ENCODE measurements around the gene ING4. TPM values are rescaled to one million over a fixed set of nuclear protein-coding genes. Genes with fewer than 3 reads are reported as not detected.

ING4 gene
- total and polyA plus RNA-seq, 7 experiments from 2014 or later, result 33.1 to 106 (median 92.8) TPM

- H3K4me1 Mint-ChIP-seq, result peaks cover 2 to 19% (median 9%) of the 10 kb centered on the region in 7 donors
- Histone ChIP-seq H3K4me1 (ENCODE audit: control insufficient read depth in 2 of 2, insufficient read depth in 2 of 2, low read length in 2 of 2) (no peaks in the 10 kb centered on the region), H3K27ac (ENCODE audit: low read depth, low read length) (no peak overlapping the region), H3K27me3 (ENCODE audit: control insufficient read depth in 2 of 2, insufficient read depth in 2 of 2, low read length in 2 of 2) (no peaks in the 10 kb centered on the region), H3K36me3 (ENCODE audit: control insufficient read depth in 2 of 3, insufficient read depth in 3 of 3, low read length in 3 of 3) (peaks cover 8 to 66% (median 32%) of the 10 kb centered on the region in 3 experiments), H3K4me3 (ENCODE audit: low read length) (no peak overlapping the region), H3K9me3 (ENCODE audit: control insufficient read depth in 2 of 3, low read length in 3 of 3) (no peaks in the 10 kb centered on the region)
- ATAC-seq (no peak), DNase-seq (no peak)
- H3K4me3 Mint-ChIP-seq, result no peak overlapping the region
- intact Hi-C loops (cut with micrococcal nuclease), result no loop called here
- H3K27me3 Mint-ChIP-seq, result no peaks in the 10 kb centered on the region
- CTCF ChIA-PET, result no interaction called here
- peaks cover 4 to 41% (median 28%) of the 10 kb centered on the region in 5 donors for H3K36me3 Mint-ChIP-seq
- H3K27ac Mint-ChIP-seq, result peak overlapping the region in 3 of 9 donors; percentile 23 to 54 (median 41)
- no peaks in the 10 kb centered on the region for H3K9me3 Mint-ChIP-seq
- POLR2A ChIA-PET, result interaction anchor here (0.6 to 0.7 kb wide), 2 partner anchors 9 to 22 kb away, joined by 3 read pairs; no protein-coding TSS in a partner anchor
Observed at GRCh38 chr12:6652391-6652790, 10.5 kb downstream of the ING4 start.

DNA sequence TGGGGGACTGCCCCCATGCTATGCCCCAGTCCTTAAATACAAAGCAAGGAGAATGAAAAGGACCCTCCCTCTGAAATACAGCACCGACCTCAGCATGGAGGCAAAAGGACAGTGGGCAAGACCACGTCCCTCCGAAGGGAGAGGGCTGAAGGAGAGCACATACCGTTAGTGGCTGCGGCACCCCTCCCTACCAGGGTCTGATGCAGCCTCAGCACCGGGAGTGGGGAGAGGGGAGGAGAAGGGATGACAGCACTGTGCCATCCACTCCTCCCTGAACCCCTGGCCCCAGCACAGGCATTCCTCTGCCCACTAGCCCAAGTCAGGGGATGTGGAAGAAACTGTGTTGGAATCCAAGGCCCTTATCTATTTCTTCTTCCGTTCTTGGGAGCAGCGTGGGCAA, 12.1 kb downstream of the ING4 start:
- intact Hi-C loops (cut with micrococcal nuclease), result no loop called here
- peaks cover 11 to 25% (median 14%) of the 10 kb centered on the region in 7 donors for H3K4me1 Mint-ChIP-seq
- Histone ChIP-seq H3K27me3 (ENCODE audit: control insufficient read depth in 2 of 2, insufficient read depth in 2 of 2, low read length in 2 of 2) (no peaks in the 10 kb centered on the region), H3K36me3 (ENCODE audit: control insufficient read depth in 2 of 3, insufficient read depth in 3 of 3, low read length in 3 of 3) (peaks cover 4 to 55% (median 24%) of the 10 kb centered on the region in 3 experiments), H3K27ac (ENCODE audit: low read depth, low read length) (no peak overlapping the region), H3K4me1 (ENCODE audit: control insufficient read depth in 2 of 2, insufficient read depth in 2 of 2, low read length in 2 of 2) (peaks cover 0 to 5% of the 10 kb centered on the region in 2 donors), H3K4me3 (ENCODE audit: low read length) (no peak overlapping the region), H3K9me3 (ENCODE audit: control insufficient read depth in 2 of 3, low read length in 3 of 3) (no peaks in the 10 kb centered on the region)
- H3K27me3 Mint-ChIP-seq, result no peaks in the 10 kb centered on the region
- H3K9me3 Mint-ChIP-seq, result no peaks in the 10 kb centered on the region
- ChIA-PET POLR2A (no interaction called here), CTCF (no interaction called here)
- ATAC-seq (no peak), DNase-seq (no peak)
- H3K4me3 Mint-ChIP-seq, result no peak overlapping the region
- H3K36me3 Mint-ChIP-seq, result peaks cover 4 to 43% (median 26%) of the 10 kb centered on the region in 5 donors
- H3K27ac Mint-ChIP-seq, result no peak overlapping the region

DNA sequence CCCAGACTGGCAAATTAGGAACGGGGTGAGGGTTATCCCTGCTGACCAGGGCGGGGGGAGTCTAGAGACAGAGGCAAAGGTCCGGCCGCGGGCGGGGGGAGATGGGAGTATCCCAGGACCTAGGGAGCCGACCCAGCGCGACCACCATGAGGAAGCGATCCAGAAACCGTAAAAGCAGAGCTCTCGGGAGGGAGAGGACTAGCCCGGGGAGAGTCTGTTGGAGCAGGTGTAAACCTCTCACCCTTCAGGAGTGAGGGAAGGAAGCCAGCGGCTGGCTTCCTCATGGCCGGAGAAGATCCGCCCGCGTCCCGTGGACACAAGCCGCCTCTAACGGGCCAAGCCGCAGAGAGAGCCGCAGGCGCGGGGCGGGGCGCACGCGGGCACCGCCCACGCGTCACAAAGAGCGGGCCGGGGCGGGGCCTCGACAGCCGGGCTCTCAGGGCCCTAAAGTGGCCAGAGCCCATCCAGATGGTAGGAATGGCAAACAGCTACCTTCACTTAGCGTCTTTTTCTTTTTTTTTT, 15.8 kb downstream of the ING4 start, which contains the start of gene ACRBP:
TSS of gene ACRBP (minus strand) at position 350 of the 522 bp plus-strand sequence. CDS start at position 284, 66 bp downstream.
- DNase-seq (peak in 4 of 9 donors; percentile 19 to 64 (median 29)), ATAC-seq (peak; percentile 84)
- H3K27me3 ChIP-seq (ENCODE audit: control insufficient read depth in 2 of 2, insufficient read depth in 2 of 2, low read length in 2 of 2), result no peaks in the 10 kb centered on the region
- peaks cover 0 to 8% (median 0%) of the 10 kb centered on the region in 3 experiments for H3K9me3 ChIP-seq (ENCODE audit: control insufficient read depth in 2 of 3, low read length in 3 of 3)
- peak within 1 kb of the TSS; percentile 70 to 88 (median 76) for H3K4me3 Mint-ChIP-seq
- peak within 1 kb of the TSS; percentile 37 for H3K27ac ChIP-seq (ENCODE audit: low read depth, low read length)
- CTCF ChIA-PET, result interaction anchor here (4.2 kb wide), 1 partner anchor 27 kb away, joined by 18 read pairs; no protein-coding TSS in a partner anchor
- peaks cover 9 to 49% (median 32%) of the 10 kb centered on the region in 5 donors for H3K36me3 Mint-ChIP-seq
- peaks cover 0 to 28% (median 16%) of the 10 kb centered on the region in 3 experiments for H3K36me3 ChIP-seq (ENCODE audit: control insufficient read depth in 2 of 3, insufficient read depth in 3 of 3, low read length in 3 of 3)
- intact Hi-C loops (cut with micrococcal nuclease), result loop anchor here in 1 of 2 donors (2.0 kb wide), 1 partner anchor 14 kb away; no protein-coding TSS in a partner anchor
- peaks cover 0 to 3% (median 0%) of the 10 kb centered on the region in 5 donors for H3K27me3 Mint-ChIP-seq
- H3K27ac Mint-ChIP-seq, result peak within 1 kb of the TSS in 6 of 9 donors; percentile 16 to 89 (median 62)
- POLR2A ChIA-PET, result interaction anchor here (0.5 to 2.1 kb wide), 5 partner anchors 9 to 27 kb away, joined by 3 to 6 read pairs (median 4); no protein-coding TSS in a partner anchor
- peaks cover 0 to 25% (median 4%) of the 10 kb centered on the region in 11 donors for H3K9me3 Mint-ChIP-seq
- H3K4me1 ChIP-seq (ENCODE audit: control insufficient read depth in 2 of 2, insufficient read depth in 2 of 2, low read length in 2 of 2), result peaks cover 0 to 5% of the 10 kb centered on the region in 2 donors
- H3K4me1 Mint-ChIP-seq, result peaks cover 15 to 26% (median 18%) of the 10 kb centered on the region in 7 donors
- peak within 1 kb of the TSS; percentile 43 for H3K4me3 ChIP-seq (ENCODE audit: low read length)

- POLR2A ChIA-PET, result interaction anchor here (0.6 to 2.1 kb wide), 5 partner anchors 10 to 88 kb away, joined by 3 to 6 read pairs (median 3); no protein-coding TSS in a partner anchor
- Histone ChIP-seq H3K27me3 (ENCODE audit: control insufficient read depth in 2 of 2, insufficient read depth in 2 of 2, low read length in 2 of 2) (no peaks in the 10 kb centered on the region), H3K9me3 (ENCODE audit: control insufficient read depth in 2 of 3, low read length in 3 of 3) (peaks cover 0 to 8% (median 0%) of the 10 kb centered on the region in 3 experiments), H3K4me1 (ENCODE audit: control insufficient read depth in 2 of 2, insufficient read depth in 2 of 2, low read length in 2 of 2) (peaks cover 0 to 5% of the 10 kb centered on the region in 2 donors), H3K27ac (ENCODE audit: low read depth, low read length) (peak overlapping the region; percentile 37), H3K4me3 (ENCODE audit: low read length) (peak overlapping the region; percentile 43), H3K36me3 (ENCODE audit: control insufficient read depth in 2 of 3, insufficient read depth in 3 of 3, low read length in 3 of 3) (peaks cover 0 to 21% (median 12%) of the 10 kb centered on the region in 3 experiments)
- H3K4me3 Mint-ChIP-seq, result peak overlapping the region; percentile 70 to 88 (median 76)
- intact Hi-C loops (cut with micrococcal nuclease), result loop anchor here in 1 of 2 donors (2.0 kb wide), 1 partner anchor 14 kb away; no protein-coding TSS in a partner anchor
- CTCF ChIA-PET, result interaction anchor here (4.2 kb wide), 1 partner anchor 26 kb away, joined by 18 read pairs; no protein-coding TSS in a partner anchor
- peaks cover 0 to 8% (median 0%) of the 10 kb centered on the region in 5 donors for H3K27me3 Mint-ChIP-seq
- ATAC-seq (no peak), DNase-seq (no peak)
- peak overlapping the region in 6 of 9 donors; percentile 4 to 89 (median 48) for H3K27ac Mint-ChIP-seq
- peaks cover 9 to 48% (median 30%) of the 10 kb centered on the region in 5 donors for H3K36me3 Mint-ChIP-seq
- peaks cover 15 to 26% (median 18%) of the 10 kb centered on the region in 7 donors for H3K4me1 Mint-ChIP-seq
- H3K9me3 Mint-ChIP-seq, result peaks cover 0 to 25% (median 4%) of the 10 kb centered on the region in 11 donors
Observed at GRCh38 chr12:6646276-6647082, 16.4 kb downstream of the ING4 start.

- Mint-ChIP-seq H3K4me3 (no peak overlapping the region), H3K27me3 (peaks cover 0 to 15% (median 0%) of the 10 kb centered on the region in 5 donors), H3K9me3 (peaks cover 0 to 25% (median 4%) of the 10 kb centered on the region in 11 donors), H3K27ac (peak overlapping the region in 2 of 9 donors; percentile 41 to 43), H3K4me1 (peaks cover 15 to 26% (median 18%) of the 10 kb centered on the region in 7 donors), H3K36me3 (peaks cover 5 to 40% (median 23%) of the 10 kb centered on the region in 5 donors)
- no peak overlapping the region for H3K4me3 ChIP-seq (ENCODE audit: low read length)
- ChIA-PET POLR2A (interaction anchor here (0.6 to 3.5 kb wide), 7 partner anchors 9 to 1273 kb away, joined by 3 to 17 read pairs (median 4); partner anchors contain the start of genes LPAR5 and ZNF384), CTCF (interaction anchor here (0.6 to 4.2 kb wide), 5 partner anchors 12 to 82 kb away, joined by 3 to 18 read pairs (median 3); no protein-coding TSS in a partner anchor)
- H3K9me3 ChIP-seq (ENCODE audit: control insufficient read depth in 2 of 3, low read length in 3 of 3), result peaks cover 0 to 8% (median 0%) of the 10 kb centered on the region in 3 experiments
- DNase-seq (no peak), ATAC-seq (no peak)
- peaks cover 0 to 5% (median 3%) of the 10 kb centered on the region in 3 experiments for H3K36me3 ChIP-seq (ENCODE audit: control insufficient read depth in 2 of 3, insufficient read depth in 3 of 3, low read length in 3 of 3)
- no peak overlapping the region for H3K27ac ChIP-seq (ENCODE audit: low read depth, low read length)
- no peaks in the 10 kb centered on the region for H3K27me3 ChIP-seq (ENCODE audit: control insufficient read depth in 2 of 2, insufficient read depth in 2 of 2, low read length in 2 of 2)
- peaks cover 0 to 5% of the 10 kb centered on the region in 2 donors for H3K4me1 ChIP-seq (ENCODE audit: control insufficient read depth in 2 of 2, insufficient read depth in 2 of 2, low read length in 2 of 2)
- intact Hi-C loops (cut with micrococcal nuclease), result loop anchor here in 1 of 2 donors (1.0 kb wide), 1 partner anchor 28 kb away; no protein-coding TSS in a partner anchor
Observed at GRCh38 chr12:6644903-6645302, 18.0 kb downstream of the ING4 start.

GRCh38 chr12:6644257-6644596, 18.7 kb downstream of the ING4 start:
- Mint-ChIP-seq H3K4me1 (peaks cover 15 to 26% (median 18%) of the 10 kb centered on the region in 7 donors), H3K36me3 (peaks cover 5 to 40% (median 23%) of the 10 kb centered on the region in 5 donors), H3K4me3 (no peak overlapping the region), H3K9me3 (peaks cover 0 to 25% (median 4%) of the 10 kb centered on the region in 11 donors), H3K27ac (peak overlapping the region in 2 of 9 donors; percentile 25 to 46), H3K27me3 (peaks cover 0 to 15% (median 0%) of the 10 kb centered on the region in 5 donors)
- peaks cover 0 to 8% (median 0%) of the 10 kb centered on the region in 3 experiments for H3K9me3 ChIP-seq (ENCODE audit: control insufficient read depth in 2 of 3, low read length in 3 of 3)
- no peaks in the 10 kb centered on the region for H3K27me3 ChIP-seq (ENCODE audit: control insufficient read depth in 2 of 2, insufficient read depth in 2 of 2, low read length in 2 of 2)
- POLR2A ChIA-PET, result interaction anchor here (0.5 to 3.5 kb wide), 7 partner anchors 12 to 1274 kb away, joined by 3 to 17 read pairs (median 4); partner anchors contain the start of gene ZNF384
- DNase-seq (no peak), ATAC-seq (peak; percentile 70)
- CTCF ChIA-PET, result interaction anchor here (1.2 to 4.2 kb wide), 3 partner anchors 24 to 81 kb away, joined by 3 to 18 read pairs (median 4); no protein-coding TSS in a partner anchor
- peaks cover 0 to 5% of the 10 kb centered on the region in 2 donors for H3K4me1 ChIP-seq (ENCODE audit: control insufficient read depth in 2 of 2, insufficient read depth in 2 of 2, low read length in 2 of 2)
- peaks cover 0 to 5% (median 3%) of the 10 kb centered on the region in 3 experiments for H3K36me3 ChIP-seq (ENCODE audit: control insufficient read depth in 2 of 3, insufficient read depth in 3 of 3, low read length in 3 of 3)
- H3K4me3 ChIP-seq (ENCODE audit: low read length), result no peak overlapping the region
- no peak overlapping the region for H3K27ac ChIP-seq (ENCODE audit: low read depth, low read length)
- intact Hi-C loops (cut with micrococcal nuclease), result no loop called here

All from naive thymus-derived CD4-positive, alpha-beta T cell (primary cell).